NCI-H128 (cell line): ENCODE measurements around the gene PNCK.
A peak's percentile ranks its signal among the peaks of the same experiment; 100 is the strongest.
"Not testable (repeated sequence)": the region's sequence is repeated elsewhere in the genome, so short reads cannot be mapped to it uniquely, and the experiment has no call there.

Experiments
- DNase-seq: peaks from one replicate; lab custom pipeline; 2025; ENCODE audit not compliant: unreplicated experiment; lab: John Stamatoyannopoulos, UW

The PNCK gene

DNA sequence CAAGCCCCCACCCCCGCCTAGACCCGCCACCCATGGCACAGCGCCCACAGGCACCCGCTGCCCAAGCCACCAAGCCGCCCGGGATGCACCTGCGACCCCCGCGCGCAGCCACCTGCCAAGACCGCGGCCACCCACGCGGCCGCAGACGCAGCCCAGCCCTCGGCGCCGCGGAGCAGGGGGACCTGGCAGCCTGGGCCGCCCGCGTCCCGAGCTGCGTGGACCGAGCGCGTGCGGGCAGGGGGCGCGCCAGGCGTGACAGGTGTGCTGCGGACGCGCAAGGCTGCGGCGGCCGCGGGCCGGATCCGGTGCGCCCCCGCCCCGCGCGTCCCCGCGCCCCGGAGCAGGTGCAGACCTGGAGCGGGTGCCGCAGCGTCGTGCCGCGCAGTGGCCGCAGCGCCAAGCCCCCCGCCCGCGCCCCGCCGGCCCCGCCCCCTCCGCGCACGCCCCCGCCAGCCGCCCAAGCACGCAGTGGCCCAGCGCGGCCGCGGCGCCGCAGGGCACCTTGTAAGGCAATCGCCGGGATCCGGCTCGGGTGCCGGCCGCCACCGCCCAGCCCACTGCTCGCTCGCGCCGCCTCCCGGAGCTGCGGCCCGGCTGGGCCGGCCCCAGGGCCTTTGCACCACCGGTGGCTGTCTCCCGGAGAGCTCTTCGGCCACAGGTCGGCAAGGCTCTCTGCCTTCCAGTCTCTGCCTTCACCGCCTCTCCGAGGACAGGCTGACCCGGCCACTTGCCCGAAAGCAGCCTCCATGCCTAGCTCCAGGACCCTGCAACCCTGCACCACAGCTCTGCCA is at the start of gene PNCK:
Gene PNCK (minus strand): TSS at position 386 of the 791 bp plus-strand sequence. CDS start 737 bp downstream, outside the sequence.
- DNase-seq = no peak

DNA sequence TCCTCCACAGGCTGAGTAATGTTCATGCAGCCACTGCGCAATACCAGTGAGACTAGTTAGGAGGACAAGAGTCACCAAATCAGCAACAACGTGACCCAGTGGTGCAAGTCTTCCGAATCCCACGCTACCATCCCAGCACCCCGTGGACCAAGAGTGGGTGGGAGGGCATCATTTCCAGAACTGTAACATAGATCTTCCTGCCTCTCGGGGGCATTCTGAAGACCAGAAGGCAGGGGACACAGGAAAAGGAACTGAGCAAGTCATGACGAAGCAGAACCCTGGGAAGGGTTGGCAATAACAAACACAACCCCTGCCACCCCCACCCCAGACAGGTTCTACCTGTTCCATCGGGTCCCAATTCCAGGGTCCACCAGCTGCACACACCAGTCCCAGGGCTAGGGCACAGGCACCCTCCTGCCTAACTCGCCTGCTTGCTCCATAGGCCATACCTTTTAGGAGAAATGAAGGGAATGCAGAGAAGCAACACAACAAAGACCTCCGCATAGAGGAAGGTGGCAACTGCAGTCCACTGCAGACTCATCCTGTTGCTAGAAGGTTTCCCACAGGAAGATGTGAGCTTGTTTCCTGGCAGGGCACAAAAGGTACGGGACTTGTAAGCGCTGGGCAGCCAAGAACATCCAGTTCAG is 49.2 kb upstream of the PNCK start:
- no peak for DNase-seq

GRCh38 chrX:153719701-153720100 is 46.1 kb upstream of the PNCK start:
- DNase-seq = no peak

DNA sequence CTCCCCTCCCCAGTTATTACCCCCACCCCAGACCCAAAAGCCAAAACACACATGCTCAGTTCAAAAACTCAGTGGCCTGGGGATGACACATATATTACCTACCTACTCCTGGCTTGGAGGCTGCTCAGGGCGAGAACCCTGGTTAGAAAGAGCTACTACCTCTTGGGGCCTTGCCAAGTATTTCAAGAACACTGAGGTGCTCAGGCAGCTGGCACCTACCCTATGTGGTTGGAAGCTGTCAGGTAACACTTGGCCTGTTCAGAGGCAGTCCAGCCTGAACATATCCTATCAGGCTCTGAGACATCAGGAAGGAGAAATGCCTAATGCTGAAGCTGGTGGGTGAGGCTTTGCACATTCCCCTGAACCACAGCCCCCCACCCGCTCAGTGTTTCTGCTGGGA is 45.6 kb upstream of the PNCK start:
- DNase-seq = no peak

DNA sequence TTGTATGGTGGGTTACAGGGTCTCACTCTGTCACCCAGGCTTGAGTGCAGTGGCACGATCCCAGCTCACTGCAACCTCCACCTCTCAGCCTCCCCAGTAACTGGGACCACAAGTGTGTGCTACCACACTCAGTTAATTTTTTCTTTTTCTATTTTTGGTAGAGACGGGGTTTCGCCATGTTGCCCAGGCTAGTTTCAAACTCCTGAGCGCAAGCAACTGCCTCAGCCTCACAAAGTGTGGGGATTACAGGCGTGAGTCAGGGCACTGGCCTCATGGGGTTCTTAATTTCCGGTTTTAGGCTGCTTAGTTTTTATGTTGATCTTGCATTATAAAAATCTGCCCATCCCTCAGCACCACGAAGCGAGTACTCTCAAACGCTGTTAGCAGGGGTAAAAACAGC is 43.8 kb upstream of the PNCK start:
- DNase-seq = no peak

DNA sequence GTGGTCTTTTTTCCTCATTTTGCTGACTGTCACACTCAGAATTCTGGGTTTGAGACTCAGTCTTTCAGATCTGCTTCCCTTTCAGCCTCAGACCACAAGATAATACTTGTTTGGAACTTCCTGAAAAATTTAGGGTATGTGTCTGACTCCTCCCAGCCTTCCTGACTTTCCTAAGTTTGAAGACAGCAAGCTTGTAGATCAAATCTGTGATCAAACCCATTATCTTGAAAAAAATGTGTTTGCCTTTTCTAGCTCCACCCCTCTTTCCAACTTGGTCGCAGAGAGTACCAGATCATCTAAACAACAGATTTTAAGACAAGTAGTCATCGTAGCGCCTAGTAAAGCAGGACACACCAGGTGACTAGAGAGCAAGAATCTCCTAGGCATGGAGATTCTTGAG is 40.6 kb upstream of the PNCK start:
- DNase-seq = no peak

- DNase-seq = no peak
Observed at GRCh38 chrX:153709726-153710674, 36.4 kb upstream of the PNCK start.

- DNase-seq = peak; percentile 4
Observed at GRCh38 chrX:153708415-153708814, 34.8 kb upstream of the PNCK start.

DNA sequence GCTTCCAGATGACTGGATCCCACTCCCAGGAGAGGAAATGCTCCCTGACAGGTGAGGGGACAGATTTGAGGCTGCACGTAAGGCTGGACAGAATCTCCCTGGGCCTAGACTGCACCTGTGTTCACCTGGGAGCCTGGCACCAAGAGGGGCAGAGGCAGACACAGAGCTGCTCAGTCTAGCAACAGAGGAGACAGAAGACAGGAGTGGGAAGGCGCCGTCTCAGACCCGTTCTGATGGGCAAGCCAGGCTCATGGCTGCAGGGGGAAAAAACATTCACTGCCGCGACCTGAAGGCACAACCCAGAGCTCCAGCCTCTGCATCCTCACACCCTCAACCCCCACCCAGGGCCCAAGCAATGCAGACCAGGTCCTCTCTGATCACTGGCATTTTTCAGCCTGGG is 33.8 kb upstream of the PNCK start:
- DNase-seq = no peak

- DNase-seq = no peak
Observed at GRCh38 chrX:153706799-153707198, 33.2 kb upstream of the PNCK start.

GRCh38 chrX:153705403-153706060 is 31.9 kb upstream of the PNCK start:
- not testable (repeated sequence) for DNase-seq

GRCh38 chrX:153704631-153705402 is 31.2 kb upstream of the PNCK start:
- DNase-seq = not testable (repeated sequence)

GRCh38 chrX:153704021-153704526 is 30.5 kb upstream of the PNCK start:
- no peak for DNase-seq

DNA sequence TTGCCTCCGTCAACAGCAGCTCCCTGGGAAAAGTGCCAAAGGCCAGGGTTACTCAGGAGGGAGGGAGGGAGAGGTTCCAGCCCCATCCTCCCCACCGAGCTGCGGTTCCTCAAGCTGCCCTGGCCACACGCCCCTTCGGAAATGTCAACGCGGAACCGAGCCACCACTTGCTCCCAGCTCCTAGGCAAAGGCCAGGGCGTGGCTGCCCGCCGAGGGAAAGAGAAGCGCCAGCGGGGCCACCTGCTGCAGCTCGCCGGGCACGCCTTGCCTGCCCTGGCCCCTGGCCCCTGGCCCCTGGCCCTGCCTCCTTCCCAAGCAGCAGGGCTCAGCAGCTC is 29.4 kb upstream of the PNCK start:
- DNase-seq = no peak

- no peak for DNase-seq
Observed at GRCh38 chrX:153702336-153703035, 28.9 kb upstream of the PNCK start.

GRCh38 chrX:153701706-153702105 is 28.1 kb upstream of the PNCK start:
- no peak for DNase-seq

DNA sequence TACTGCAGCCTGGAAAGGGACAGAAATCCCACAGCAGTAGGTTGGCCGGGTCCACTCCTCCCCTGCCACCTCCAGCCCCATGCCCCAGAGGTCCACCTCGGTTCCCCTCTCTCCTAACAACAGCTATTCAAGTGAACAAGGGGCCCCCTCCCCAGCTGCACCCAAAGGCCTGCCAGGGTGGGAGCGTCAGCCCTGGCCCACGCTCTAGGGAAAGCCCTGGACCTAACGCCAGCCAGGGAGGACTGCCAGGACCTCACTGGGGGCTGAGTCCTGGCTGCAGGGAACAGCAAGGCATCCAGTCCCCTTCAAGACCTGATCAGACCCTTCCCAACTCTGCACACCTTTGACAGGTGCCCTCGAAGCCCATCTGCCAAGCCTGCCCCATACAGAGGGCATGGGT is 27.4 kb upstream of the PNCK start:
- DNase-seq = no peak

DNA sequence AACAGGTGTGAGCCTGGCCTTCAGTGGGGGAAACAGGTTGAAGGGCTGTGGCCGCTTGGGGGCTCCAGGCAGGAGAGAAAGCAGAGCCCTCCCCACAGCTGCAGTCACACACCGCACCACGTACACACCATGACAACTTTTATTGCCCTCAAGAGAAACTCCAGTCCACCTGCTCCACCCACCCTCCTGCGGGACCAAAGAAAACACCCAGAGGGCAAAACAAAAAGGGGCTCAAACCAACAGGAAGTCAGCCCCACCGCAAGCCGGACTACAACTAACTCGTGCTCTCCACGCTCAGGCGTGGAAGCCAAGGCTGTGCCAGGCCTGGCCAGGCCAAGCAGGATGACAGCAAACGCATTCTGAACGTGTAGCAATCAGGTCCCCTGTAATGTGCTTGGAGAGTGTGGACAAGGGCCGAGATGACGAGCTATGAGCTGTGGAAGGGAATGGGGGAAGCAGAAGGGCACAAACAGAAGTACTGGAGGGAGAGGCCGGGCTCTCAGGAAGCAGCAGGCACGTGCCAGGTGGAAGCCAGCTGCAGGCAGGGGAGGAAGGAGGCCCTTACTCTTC is 26.8 kb upstream of the PNCK start:
- no peak for DNase-seq

GRCh38 chrX:153699784-153700371 is 26.3 kb upstream of the PNCK start:
- not testable (repeated sequence) for DNase-seq
